ENCODE results near the gene YIPF2.
A peak's percentile ranks its signal among the peaks of the same experiment; 100 is the strongest.
"Not testable (repeated sequence)": the region's sequence is repeated elsewhere in the genome, so short reads cannot be mapped to it uniquely, and the experiment has no call there.

Gene YIPF2

GRCh38 chr19:10928563-10929401 lies at the start of gene YIPF2, which contains the start of gene TIMM29:
Gene YIPF2, minus strand, starts transcription at chr19:10928639. Its CDS starts 229 bp downstream, at chr19:10928410.
Gene TIMM29, plus strand, starts transcription at chr19:10928811. Its CDS starts 12 bp downstream, at chr19:10928823.
- DNase-seq, result peak; percentile 98 to 99

DNA sequence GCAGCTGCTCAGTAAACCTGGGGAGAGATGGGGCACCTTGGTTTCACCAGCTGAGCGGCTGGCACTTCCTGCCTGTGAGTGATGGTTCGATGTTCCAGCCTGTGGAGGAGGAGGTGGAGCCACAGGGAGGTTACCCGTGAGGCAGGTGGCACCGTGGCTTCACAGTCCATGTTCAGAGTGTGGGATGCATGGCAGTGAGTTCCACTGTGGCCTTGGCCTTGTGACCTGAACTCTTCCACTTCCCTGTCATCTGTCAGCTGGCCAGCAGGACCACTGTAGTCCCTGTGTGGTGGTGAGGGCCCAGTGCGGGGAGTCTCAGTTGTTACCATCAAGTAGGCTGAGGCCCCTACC lies 49.3 kb upstream of the YIPF2 start:
- DNase-seq, result no peak

- DNase-seq, result no peak
These were observed 47.9 kb upstream of the YIPF2 start for GRCh38 chr19:10976131-10976892.

DNA sequence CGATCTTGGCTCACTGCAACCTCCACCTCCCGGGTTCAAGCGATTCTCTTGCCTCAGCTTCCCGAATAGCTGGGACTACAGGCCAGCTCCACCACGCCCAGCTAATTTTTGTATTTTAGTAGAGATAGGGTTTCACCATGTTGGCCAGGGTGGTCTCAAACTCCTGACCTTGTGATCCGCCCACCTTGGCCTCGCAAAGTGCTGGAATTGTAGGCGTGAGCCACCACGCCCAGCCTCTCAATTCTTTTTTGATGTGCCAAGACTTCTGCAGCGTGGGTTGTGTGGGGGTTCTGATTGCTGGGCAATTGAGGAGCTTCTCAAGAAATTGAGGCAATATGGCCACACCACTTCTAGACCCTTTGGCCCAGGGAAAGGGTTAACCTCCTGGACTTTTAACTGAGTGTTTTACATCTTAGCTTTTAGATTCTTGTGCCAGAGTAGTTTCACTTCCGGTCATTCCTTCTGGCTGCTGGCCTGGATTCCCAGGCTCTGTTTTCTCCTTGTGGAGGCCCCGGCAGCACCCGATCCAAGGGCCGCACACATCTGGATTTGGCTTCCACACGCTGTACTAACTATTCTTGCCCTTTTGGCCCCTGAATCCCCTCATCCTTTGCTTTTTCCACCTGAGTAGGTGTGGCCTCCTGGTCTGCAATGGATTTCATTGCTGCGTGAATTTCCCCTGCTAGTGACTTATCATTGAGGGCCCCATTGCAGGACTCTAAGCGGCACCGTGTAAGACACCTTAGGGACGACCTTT lies 47.1 kb upstream of the YIPF2 start:
- DNase-seq, result no peak

DNA sequence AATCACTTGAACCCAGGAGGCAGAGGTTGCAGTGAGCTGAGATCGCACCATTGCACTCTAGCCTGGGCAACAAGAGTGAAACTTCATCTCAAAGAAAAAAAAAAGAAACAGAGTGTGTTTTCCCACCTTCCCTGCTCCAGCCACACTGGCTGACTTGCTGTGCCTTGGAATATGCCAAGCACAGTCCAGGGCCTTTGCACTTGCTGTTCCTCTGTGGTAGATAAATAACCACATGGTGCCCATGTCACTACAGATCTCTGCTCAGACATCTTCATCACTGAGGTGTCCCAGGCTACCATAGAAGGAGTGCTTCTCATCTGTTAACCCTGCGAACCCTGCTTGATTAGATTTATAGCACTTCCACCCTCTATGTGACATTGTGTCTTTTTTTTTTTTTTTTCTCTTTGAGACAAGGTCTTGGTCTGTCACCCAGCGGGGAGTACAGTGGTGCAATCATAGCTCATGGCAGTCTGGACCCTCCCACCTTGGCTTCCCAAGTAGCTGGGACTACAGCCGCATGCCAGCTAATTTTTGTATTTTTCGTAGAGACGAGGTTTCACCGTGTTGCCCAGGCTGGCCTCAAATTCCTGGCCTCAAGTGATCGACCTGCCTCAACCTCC lies 42.8 kb upstream of the YIPF2 start:
- no peak for DNase-seq

DNA sequence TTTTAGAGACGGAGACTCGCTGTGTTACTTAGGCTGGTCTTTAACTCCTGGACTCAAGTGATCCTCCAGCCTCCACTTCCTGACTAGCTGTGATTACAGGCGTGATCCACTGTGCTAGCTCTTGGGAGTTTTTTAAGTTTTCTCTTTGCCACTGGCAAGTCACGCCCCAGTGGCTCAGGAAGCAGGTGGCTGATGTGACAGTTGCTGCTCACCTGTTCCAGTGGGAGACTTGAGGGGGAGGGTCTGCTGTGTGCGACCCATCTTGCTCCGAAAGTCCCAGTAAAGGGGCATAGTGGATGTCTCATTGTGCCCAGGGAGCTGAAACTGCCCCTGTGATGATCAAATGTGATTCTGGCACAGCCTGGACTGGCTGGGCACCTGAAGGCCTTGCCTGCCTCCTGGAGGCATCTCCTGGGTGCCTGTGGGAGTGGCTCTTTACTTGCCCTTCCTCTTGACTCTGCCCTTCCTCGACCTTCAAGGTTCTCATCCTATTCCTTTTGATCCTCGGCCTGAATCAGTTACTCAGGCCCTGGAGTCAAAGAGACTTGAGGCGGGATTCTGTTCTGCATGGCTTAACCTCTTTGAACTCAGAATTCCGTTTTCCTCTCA lies 40.2 kb upstream of the YIPF2 start:
- peak in 1 of 2 experiments; percentile 7 for DNase-seq

GRCh38 chr19:10966809-10967208 lies 38.4 kb upstream of the YIPF2 start:
- DNase-seq, result no peak

- no peak for DNase-seq
These were observed 37.0 kb upstream of the YIPF2 start for GRCh38 chr19:10965398-10965797.

DNA sequence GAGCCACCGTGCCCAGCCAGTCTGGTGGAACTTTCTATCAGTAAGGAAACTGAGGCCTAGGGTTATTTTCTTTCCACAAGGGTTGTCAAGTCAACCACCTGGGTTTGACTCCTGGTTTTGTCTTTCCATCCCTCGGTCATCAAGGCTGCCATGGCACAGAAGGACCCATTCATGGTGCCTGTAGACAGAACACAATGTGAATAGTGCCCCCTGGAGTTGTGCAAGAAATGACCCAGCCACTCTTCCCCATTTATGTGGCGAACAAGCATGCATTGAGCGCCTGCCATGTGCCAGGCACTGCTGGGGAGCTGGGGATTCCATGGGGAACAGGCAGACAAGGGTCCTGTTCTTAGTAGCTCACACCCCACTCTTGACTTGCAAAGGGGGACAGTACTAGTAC lies 36.5 kb upstream of the YIPF2 start:
- no peak for DNase-seq

GRCh38 chr19:10963865-10964264 lies 35.4 kb upstream of the YIPF2 start:
- DNase-seq, result no peak

DNA sequence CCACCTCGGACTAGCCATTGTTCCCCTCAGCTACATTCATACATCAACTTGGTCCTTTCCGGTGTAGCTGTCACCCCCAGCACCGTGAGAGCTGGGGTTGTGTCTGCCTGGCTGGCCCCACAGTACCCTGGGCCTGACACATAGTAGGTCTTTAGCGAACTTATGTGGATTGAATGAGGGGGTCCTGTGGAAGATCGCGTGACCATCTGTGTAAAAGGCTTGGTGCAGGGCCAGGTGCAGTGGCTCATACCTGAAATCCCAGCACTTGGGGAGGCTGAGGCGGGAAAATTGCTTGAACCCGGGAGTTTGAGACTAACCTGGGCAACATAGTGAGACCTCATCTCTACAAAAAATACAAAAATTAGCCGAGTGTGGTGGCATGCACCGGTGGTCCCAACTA lies 34.4 kb upstream of the YIPF2 start:
- DNase-seq, result no peak

DNA sequence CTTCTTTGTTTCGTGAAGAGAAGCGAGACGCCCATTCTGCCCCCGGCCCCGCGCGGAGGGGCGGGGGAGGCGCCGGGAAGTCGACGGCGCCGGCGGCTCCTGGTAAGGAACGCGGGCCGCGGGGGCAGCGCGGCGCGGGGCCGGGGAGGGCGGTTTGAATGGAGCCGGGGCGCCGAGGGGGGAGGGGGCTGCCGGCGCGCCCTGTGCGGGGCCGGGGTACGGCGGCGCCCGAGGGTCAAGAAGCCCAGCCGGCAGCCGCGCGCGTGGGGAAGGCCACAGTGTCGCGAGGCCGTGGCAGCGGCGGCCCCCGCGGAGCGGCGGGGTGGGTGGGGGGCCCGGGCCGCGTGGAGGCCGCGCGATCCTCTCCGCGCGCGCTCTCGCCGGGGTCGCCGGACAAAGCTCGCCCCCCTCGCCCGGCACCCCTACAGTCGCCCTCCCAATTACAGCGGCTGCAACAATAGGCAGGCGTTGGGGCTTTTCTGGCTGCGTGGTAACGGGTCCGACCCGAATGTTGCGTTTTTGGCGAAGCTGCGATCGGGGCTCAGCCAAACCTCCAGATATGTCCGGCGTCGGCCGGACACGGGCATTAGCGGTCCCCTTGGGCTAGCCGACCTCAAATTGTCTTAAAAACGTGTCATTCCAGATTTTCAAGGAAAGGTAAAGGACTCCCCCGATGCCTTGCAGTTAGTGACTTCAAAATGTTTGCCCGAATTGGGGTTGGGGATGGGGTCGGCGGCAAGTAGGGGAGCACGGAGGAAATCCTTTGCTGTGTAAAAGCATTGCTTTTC lies 32.8 kb upstream of the YIPF2 start:
- peak in 1 of 2 experiments; percentile 20 for DNase-seq

- DNase-seq, result peak; percentile 95 to 96
These were observed 32.1 kb upstream of the YIPF2 start, which contains the start of gene SMARCA4 for GRCh38 chr19:10960314-10961072. Gene SMARCA4, plus strand, starts transcription at chr19:10961030. Its CDS starts 23,122 bp downstream, at chr19:10984152.

DNA sequence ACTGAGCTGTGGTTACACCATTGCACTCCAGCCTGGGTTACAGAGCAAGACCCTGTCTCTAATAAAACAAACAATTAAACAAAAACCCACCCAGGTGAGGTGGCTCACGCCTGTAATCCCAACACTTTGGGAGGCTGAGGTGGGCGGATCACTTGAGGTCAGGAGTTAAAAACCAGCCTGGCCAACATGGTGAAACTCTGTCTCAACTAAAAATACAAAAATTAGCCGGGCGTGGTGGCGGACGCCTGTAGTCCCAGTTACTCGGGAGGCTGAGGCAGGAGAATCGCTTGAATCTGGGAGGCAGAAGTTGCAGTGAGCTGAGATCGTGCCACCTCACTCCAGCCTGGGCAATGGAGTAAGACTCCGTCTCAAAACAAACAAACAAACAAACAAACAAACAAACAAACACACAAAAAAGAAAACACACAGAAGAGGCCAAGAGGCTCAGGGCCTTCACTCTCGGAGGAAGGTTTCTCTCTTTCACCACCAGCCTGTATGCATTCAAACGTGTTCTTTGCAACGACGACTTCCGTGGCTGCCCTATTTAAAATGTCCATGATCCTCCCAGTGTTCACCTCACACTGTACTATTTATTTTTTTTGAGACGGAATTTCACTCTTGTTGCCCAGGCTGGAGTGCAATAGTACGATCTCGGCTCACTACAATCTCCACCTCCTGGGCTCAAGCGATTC lies 31.0 kb upstream of the YIPF2 start:
- DNase-seq, result not testable (repeated sequence)

DNA sequence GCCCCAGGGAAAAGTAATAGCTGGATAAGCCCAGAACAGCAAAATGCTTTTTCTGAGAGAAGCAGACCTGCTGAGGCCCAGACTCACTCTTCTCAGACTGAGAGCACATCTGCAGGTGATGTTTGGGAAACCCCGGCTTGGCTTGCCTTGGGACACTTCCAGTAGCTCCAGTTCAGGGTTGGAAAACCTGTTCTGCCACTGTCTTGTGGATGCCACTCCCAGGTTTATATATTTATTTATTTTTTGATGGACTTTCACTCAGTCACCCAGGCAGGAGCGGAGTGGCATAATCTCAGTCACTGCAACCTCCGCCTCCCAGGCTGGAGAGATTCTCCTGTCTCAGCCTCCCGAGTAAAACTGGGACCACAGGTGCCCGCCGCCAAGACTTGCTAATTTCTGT lies 24.4 kb upstream of the YIPF2 start:
- no peak for DNase-seq

GRCh38 chr19:10946958-10947657 lies 18.7 kb upstream of the YIPF2 start:
- DNase-seq, result no peak

- no peak for DNase-seq
These were observed 16.8 kb upstream of the YIPF2 start for GRCh38 chr19:10945264-10945663.

DNA sequence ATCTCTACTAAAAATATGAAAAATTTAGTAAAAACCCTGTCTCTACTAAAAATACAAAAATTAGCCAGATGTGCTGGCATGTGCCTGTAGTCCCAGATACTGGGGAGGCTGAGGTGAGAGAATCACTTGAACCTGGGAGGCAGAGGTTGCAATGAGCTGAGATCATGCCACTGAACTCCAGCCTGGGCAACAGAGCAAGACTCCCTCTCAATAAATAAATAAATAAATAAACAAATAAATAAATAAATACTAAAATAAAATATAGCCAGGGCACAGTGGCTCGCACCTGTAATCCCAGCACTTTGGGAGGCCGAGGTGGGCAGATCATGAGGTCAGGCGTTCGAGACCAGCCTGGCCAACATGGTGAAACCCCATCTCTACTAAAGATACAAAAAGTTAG lies 15.0 kb upstream of the YIPF2 start:
- DNase-seq, result not testable (repeated sequence)

- DNase-seq, result not testable (repeated sequence)
These were observed 13.2 kb upstream of the YIPF2 start for GRCh38 chr19:10941649-10942048.

Measured in NCI-H2081 (cell line).